ENCODE data around the gene CPHXL.

CPHXL gene

DNA sequence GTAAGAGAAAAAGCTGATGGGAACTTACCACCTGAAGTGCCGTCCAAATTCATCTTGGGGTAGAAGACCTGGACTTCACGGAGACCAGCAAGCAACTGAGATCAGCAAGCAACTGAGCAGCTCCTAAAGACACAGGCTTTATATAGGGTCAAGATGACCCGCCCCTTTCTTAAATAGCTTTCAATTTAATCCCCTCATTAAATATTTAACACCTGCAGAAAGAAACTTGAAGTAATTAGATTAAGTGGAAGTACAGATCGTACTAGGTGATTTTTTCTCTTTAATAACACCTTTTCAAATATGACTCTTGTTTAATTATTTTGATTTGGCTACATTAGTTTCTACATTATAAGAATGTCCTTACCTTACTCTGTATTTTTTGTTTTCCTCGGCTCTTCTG lies at the start of gene CPHXL:
Gene CPHXL (minus strand): TSS at position 101 of the 400 bp plus-strand sequence. CDS start 48 bp downstream, at position 53.
- no peak for ATAC-seq
- TF ChIP-seq, protein P1, sequence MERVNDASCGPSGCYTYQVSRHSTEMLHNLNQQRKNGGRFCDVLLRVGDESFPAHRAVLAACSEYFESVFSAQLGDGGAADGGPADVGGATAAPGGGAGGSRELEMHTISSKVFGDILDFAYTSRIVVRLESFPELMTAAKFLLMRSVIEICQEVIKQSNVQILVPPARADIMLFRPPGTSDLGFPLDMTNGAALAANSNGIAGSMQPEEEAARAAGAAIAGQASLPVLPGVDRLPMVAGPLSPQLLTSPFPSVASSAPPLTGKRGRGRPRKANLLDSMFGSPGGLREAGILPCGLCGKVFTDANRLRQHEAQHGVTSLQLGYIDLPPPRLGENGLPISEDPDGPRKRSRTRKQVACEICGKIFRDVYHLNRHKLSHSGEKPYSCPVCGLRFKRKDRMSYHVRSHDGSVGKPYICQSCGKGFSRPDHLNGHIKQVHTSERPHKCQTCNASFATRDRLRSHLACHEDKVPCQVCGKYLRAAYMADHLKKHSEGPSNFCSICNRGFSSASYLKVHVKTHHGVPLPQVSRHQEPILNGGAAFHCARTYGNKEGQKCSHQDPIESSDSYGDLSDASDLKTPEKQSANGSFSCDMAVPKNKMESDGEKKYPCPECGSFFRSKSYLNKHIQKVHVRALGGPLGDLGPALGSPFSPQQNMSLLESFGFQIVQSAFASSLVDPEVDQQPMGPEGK (CRISPR knock-in tag; IDR thresholded peaks at IDR 0.05; ENCODE audit: borderline replicate concordance) = no peak
- no peak for TF ChIP-seq ARNTL (CRISPR knock-in tag; IDR thresholded peaks at IDR 0.05; ENCODE audit: borderline replicate concordance, low read depth)
- no peak for TF ChIP-seq OSR1 (CRISPR knock-in tag; IDR thresholded peaks at IDR 0.05)
- TF ChIP-seq ZNF8 (CRISPR knock-in tag; IDR thresholded peaks at IDR 0.05) = no peak

DNA sequence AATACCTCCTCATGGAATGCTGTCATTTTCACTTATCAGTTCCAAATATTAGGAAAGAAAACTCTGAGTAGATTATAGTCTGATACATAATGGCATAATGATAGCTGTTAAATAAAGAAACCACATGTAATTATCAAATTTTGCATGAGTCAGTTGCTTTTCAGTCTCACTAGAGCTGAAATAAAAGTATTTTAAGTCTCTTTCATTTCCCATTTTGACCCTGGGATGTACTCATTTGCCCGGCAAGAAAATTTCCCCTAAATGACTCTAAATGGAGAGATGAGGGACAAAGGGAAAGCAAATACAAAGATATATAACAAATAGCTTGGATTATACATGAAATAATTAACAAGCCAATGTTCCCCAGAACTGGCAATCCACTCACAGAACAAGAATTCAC lies 47.9 kb upstream of the CPHXL start:
- TF ChIP-seq ZNF8 (CRISPR knock-in tag; IDR thresholded peaks at IDR 0.05) = no peak
- no peak for TF ChIP-seq ZFP3 (CRISPR knock-in tag; IDR thresholded peaks at IDR 0.05)
- TF ChIP-seq ZNF70 (CRISPR knock-in tag; IDR thresholded peaks at IDR 0.05) = no peak
- no peak for TF ChIP-seq ZFP30 (CRISPR knock-in tag; IDR thresholded peaks at IDR 0.05)
- TF ChIP-seq, protein P1 (CRISPR knock-in tag; IDR thresholded peaks at IDR 0.05; ENCODE audit: borderline replicate concordance) = no peak
- no peak for TF ChIP-seq BACH2 (CRISPR knock-in tag; IDR thresholded peaks at IDR 0.05; ENCODE audit: borderline replicate concordance)
- TF ChIP-seq OSR1 (CRISPR knock-in tag; IDR thresholded peaks at IDR 0.05) = no peak
- TF ChIP-seq, protein P2, sequence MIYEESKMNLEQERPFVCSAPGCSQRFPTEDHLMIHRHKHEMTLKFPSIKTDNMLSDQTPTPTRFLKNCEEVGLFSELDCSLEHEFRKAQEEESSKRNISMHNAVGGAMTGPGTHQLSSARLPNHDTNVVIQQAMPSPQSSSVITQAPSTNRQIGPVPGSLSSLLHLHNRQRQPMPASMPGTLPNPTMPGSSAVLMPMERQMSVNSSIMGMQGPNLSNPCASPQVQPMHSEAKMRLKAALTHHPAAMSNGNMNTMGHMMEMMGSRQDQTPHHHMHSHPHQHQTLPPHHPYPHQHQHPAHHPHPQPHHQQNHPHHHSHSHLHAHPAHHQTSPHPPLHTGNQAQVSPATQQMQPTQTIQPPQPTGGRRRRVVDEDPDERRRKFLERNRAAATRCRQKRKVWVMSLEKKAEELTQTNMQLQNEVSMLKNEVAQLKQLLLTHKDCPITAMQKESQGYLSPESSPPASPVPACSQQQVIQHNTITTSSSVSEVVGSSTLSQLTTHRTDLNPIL (CRISPR knock-in tag; IDR thresholded peaks at IDR 0.05; ENCODE audit: low read depth) = no peak
- no peak for TF ChIP-seq TOX (CRISPR knock-in tag; IDR thresholded peaks at IDR 0.05; ENCODE audit: borderline replicate concordance)
- no peak for TF ChIP-seq PPARA (CRISPR knock-in tag; IDR thresholded peaks at IDR 0.05; ENCODE audit: borderline replicate concordance)
- TF ChIP-seq, protein P3, sequence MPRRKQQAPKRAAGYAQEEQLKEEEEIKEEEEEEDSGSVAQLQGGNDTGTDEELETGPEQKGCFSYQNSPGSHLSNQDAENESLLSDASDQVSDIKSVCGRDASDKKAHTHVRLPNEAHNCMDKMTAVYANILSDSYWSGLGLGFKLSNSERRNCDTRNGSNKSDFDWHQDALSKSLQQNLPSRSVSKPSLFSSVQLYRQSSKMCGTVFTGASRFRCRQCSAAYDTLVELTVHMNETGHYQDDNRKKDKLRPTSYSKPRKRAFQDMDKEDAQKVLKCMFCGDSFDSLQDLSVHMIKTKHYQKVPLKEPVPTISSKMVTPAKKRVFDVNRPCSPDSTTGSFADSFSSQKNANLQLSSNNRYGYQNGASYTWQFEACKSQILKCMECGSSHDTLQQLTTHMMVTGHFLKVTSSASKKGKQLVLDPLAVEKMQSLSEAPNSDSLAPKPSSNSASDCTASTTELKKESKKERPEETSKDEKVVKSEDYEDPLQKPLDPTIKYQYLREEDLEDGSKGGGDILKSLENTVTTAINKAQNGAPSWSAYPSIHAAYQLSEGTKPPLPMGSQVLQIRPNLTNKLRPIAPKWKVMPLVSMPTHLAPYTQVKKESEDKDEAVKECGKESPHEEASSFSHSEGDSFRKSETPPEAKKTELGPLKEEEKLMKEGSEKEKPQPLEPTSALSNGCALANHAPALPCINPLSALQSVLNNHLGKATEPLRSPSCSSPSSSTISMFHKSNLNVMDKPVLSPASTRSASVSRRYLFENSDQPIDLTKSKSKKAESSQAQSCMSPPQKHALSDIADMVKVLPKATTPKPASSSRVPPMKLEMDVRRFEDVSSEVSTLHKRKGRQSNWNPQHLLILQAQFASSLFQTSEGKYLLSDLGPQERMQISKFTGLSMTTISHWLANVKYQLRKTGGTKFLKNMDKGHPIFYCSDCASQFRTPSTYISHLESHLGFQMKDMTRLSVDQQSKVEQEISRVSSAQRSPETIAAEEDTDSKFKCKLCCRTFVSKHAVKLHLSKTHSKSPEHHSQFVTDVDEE (CRISPR knock-in tag; IDR thresholded peaks at IDR 0.05) = no peak
- TF ChIP-seq SNAI2 (CRISPR knock-in tag; IDR thresholded peaks at IDR 0.05) = no peak
- no peak for TF ChIP-seq CSDC2 (CRISPR knock-in tag; IDR thresholded peaks at IDR 0.05)
- TF ChIP-seq ESRRG (CRISPR knock-in tag; IDR thresholded peaks at IDR 0.05) = no peak
- ATAC-seq = no peak

DNA sequence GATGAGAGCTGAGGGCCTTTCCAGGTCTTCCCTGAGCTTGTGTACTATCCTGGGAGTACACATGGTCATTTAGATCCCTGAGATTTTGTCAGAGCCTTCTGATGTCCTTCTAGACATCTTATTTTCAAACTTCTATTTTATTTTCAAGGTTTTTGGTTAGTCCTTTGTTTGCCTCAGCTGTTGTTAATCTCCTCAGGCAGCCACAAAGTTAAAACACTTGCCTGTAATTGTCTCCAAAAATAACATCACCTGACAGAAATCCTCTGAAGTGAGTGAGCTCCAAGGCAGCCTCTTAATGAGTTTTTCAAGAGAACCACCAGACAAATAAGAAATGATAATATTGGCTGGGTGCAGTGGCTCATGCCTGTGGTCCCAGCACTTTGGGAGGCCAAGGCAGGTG lies 43.8 kb upstream of the CPHXL start:
- no peak for ATAC-seq
- TF ChIP-seq, protein P2 (CRISPR knock-in tag; IDR thresholded peaks at IDR 0.05; ENCODE audit: low read depth) = no peak
- no peak for TF ChIP-seq BACH2 (CRISPR knock-in tag; IDR thresholded peaks at IDR 0.05; ENCODE audit: borderline replicate concordance)
- TF ChIP-seq, protein P3 (CRISPR knock-in tag; IDR thresholded peaks at IDR 0.05) = no peak
- TF ChIP-seq ZNF8 (CRISPR knock-in tag; IDR thresholded peaks at IDR 0.05) = no peak
- no peak for TF ChIP-seq ZC3H10 (CRISPR knock-in tag; IDR thresholded peaks at IDR 0.05)
- TF ChIP-seq PPARA (CRISPR knock-in tag; IDR thresholded peaks at IDR 0.05; ENCODE audit: borderline replicate concordance) = no peak
- TF ChIP-seq ARNTL (CRISPR knock-in tag; IDR thresholded peaks at IDR 0.05; ENCODE audit: borderline replicate concordance, low read depth) = no peak
- TF ChIP-seq, protein P1 (CRISPR knock-in tag; IDR thresholded peaks at IDR 0.05; ENCODE audit: borderline replicate concordance) = no peak
